SIG-M5 treated with dmso at 0.1 percent for 504 hours (cell line): ENCODE measurements around the gene PTPMT1.
A peak's percentile ranks its signal among the peaks of the same experiment; 100 is the strongest.
"Not testable (repeated sequence)": the region's sequence is repeated elsewhere in the genome, so short reads cannot be mapped to it uniquely, and the experiment has no call there.

Experiments used
- DNase-seq: peaks from one replicate; lab custom pipeline; 2025; ENCODE audit not compliant: unreplicated experiment; lab: John Stamatoyannopoulos, UW

PTPMT1 gene

GRCh38 chr11:47546274-47546673 is 19.1 kb upstream of the PTPMT1 start:
- DNase-seq = not testable (repeated sequence)

GRCh38 chr11:47550288-47551047 is 14.9 kb upstream of the PTPMT1 start:
- DNase-seq = peak; percentile 38

- peak; percentile 50 for DNase-seq
These were observed 14.3 kb upstream of the PTPMT1 start for GRCh38 chr11:47551086-47551485.

GRCh38 chr11:47552056-47552565 is 13.3 kb upstream of the PTPMT1 start:
- peak; percentile 32 for DNase-seq

GRCh38 chr11:47552566-47553405 is 12.6 kb upstream of the PTPMT1 start, which contains the start of gene CELF1:
CELF1 (minus strand) TSS chr11:47553132; CDS start chr11:47499523, 53,609 bp downstream.
- peak; percentile 91 for DNase-seq

GRCh38 chr11:47553406-47553743 is 12.0 kb upstream of the PTPMT1 start:
- no peak for DNase-seq

GRCh38 chr11:47557004-47557403 is 8.4 kb upstream of the PTPMT1 start:
- DNase-seq = not testable (repeated sequence)

GRCh38 chr11:47558695-47559094 is 6.7 kb upstream of the PTPMT1 start:
- no peak for DNase-seq

GRCh38 chr11:47560426-47560825 is 5.0 kb upstream of the PTPMT1 start:
- DNase-seq = peak; percentile 62

GRCh38 chr11:47562393-47562792 is 3.0 kb upstream of the PTPMT1 start:
- DNase-seq = not testable (repeated sequence)

- DNase-seq = not testable (repeated sequence)
These were observed 1.0 kb upstream of the PTPMT1 start for GRCh38 chr11:47564366-47564765.

- no peak for DNase-seq
These were observed 463 bp upstream of the PTPMT1 start for GRCh38 chr11:47564933-47565339.

- DNase-seq = no peak
These were observed 825 bp downstream of the PTPMT1 start for GRCh38 chr11:47566149-47566698.

- DNase-seq = no peak
These were observed 4.2 kb downstream of the PTPMT1 start for GRCh38 chr11:47569646-47570045.

GRCh38 chr11:47570651-47571356 is 5.4 kb downstream of the PTPMT1 start:
- no peak for DNase-seq

GRCh38 chr11:47571357-47571729 is 5.9 kb downstream of the PTPMT1 start:
- no peak for DNase-seq

- no peak for DNase-seq
These were observed 6.5 kb downstream of the PTPMT1 start for GRCh38 chr11:47571895-47572294.

GRCh38 chr11:47572715-47573255 is 7.4 kb downstream of the PTPMT1 start:
- no peak for DNase-seq

- no peak for DNase-seq
These were observed 7.9 kb downstream of the PTPMT1 start for GRCh38 chr11:47573321-47573720.

GRCh38 chr11:47577460-47578041 is 12.2 kb downstream of the PTPMT1 start:
- DNase-seq = no peak
